Mesenchymal stem cell (in vitro differentiated cells and primary cell): ENCODE measurements around the gene CIB2.
A peak's percentile ranks its signal among the peaks of the same experiment; 100 is the strongest.

Source experiments
- DNase-seq: peaks from one replicate; pipeline ENCODE4 v3.0.0-alpha.2; 2013
- H2AFZ ChIP-seq: one replicate; pipeline ENCODE4 v1.6.1; 2013; ENCODE audit warnings: low read depth, mild to moderate bottlenecking, control low read depth, inconsistent platforms, low read length, moderate library complexity
- H2AK5ac ChIP-seq: 2 replicates; pipeline ENCODE4 v1.6.1; 2013; ENCODE audit warnings: low read length, moderate library complexity, mild to moderate bottlenecking, inconsistent platforms; ENCODE audit not compliant: severe bottlenecking
- H2BK120ac ChIP-seq: one replicate; pipeline ENCODE4 v1.6.1; 2013; ENCODE audit warnings: low read depth, mild to moderate bottlenecking, inconsistent platforms, low read length, moderate library complexity
- H2BK12ac ChIP-seq, 2 experiments: one replicate each; pipeline ENCODE4 v1.6.1; 2013; ENCODE audit warnings: inconsistent platforms in 2 of 2, low read length in 2 of 2, mild to moderate bottlenecking in 2 of 2, moderate library complexity in 2 of 2, control low read depth in 1 of 2
- H2BK15ac ChIP-seq: one replicate; pipeline ENCODE4 v1.6.1; 2013; ENCODE audit warnings: mild to moderate bottlenecking, low read depth, inconsistent platforms; ENCODE audit not compliant: poor library complexity, severe bottlenecking
- H2BK5ac ChIP-seq: 2 replicates; pipeline ENCODE4 v1.6.1; 2013; ENCODE audit warnings: low read depth, mild to moderate bottlenecking, low read length, control low read depth, inconsistent platforms; ENCODE audit not compliant: poor library complexity, severe bottlenecking
- H3K14ac ChIP-seq, 2 experiments: one replicate each; pipeline ENCODE4 v1.6.1; 2013; ENCODE audit warnings: inconsistent platforms in 2 of 2, low read length in 2 of 2, control low read depth in 1 of 2, mild to moderate bottlenecking in 1 of 2, moderate library complexity in 1 of 2
- H3K18ac ChIP-seq, 2 experiments: one replicate each; pipeline ENCODE4 v1.6.1; 2013; ENCODE audit warnings: inconsistent platforms in 2 of 2, low read length in 2 of 2, control low read depth in 1 of 2, low read depth in 1 of 2, mild to moderate bottlenecking in 1 of 2
- H3K23ac ChIP-seq, 2 experiments: one replicate each; pipeline ENCODE4 v1.6.1; 2013; ENCODE audit warnings: inconsistent platforms in 2 of 2, low read length in 2 of 2, mild to moderate bottlenecking in 2 of 2, moderate library complexity in 2 of 2, control low read depth in 1 of 2
- H3K27ac ChIP-seq: 2 replicates; pipeline ENCODE4 v1.5.1; 2013; ENCODE audit warnings: mild to moderate bottlenecking, moderate library complexity, low read length, control low read depth, inconsistent platforms; ENCODE audit not compliant: poor library complexity, severe bottlenecking
- H3K27me3 ChIP-seq, 2 experiments: 2 replicates each; pipeline versions ENCODE4 v1.6.1 to v1.7.0; 2013; ENCODE audit warnings: low read length in 2 of 2, mild to moderate bottlenecking in 2 of 2, moderate library complexity in 2 of 2, control low read depth in 1 of 2, inconsistent platforms in 1 of 2; ENCODE audit not compliant: control insufficient read depth in 1 of 2, insufficient read depth in 1 of 2
- H3K36me3 ChIP-seq, 2 experiments: 2 replicates each; pipeline versions ENCODE4 v1.6.1 to v1.7.0; 2013; ENCODE audit warnings: low read length in 2 of 2, control low read depth in 1 of 2, inconsistent platforms in 1 of 2, low read depth in 1 of 2, mild to moderate bottlenecking in 1 of 2; ENCODE audit not compliant: insufficient read depth in 2 of 2, control insufficient read depth in 1 of 2
- H3K4ac ChIP-seq, 2 experiments: one replicate each; pipeline ENCODE4 v1.6.1; 2013; ENCODE audit warnings: inconsistent platforms in 2 of 2, low read length in 2 of 2, mild to moderate bottlenecking in 2 of 2, moderate library complexity in 2 of 2, control low read depth in 1 of 2, low read depth in 1 of 2
- H3K4me1 ChIP-seq: 2 replicates; pipeline ENCODE4 v1.6.1; 2013; ENCODE audit warnings: low read depth, low read length, control low read depth; ENCODE audit not compliant: control insufficient read depth, insufficient read depth
- H3K4me2 ChIP-seq: 2 replicates; pipeline ENCODE4 v1.6.1; 2013; ENCODE audit warnings: low read length, mild to moderate bottlenecking, inconsistent platforms; ENCODE audit not compliant: poor library complexity, severe bottlenecking
- H3K4me3 ChIP-seq, 2 experiments: 2 replicates each; pipeline versions ENCODE4 v1.5.1 to v1.7.0; 2013; ENCODE audit warnings: low read length in 2 of 2, mild to moderate bottlenecking in 2 of 2, control low read depth in 1 of 2, low read depth in 1 of 2; ENCODE audit not compliant: insufficient read depth in 1 of 2
- H3K79me1 ChIP-seq: replicated peaks from 2 replicates; pipeline ENCODE4 v1.6.1; 2013; ENCODE audit warnings: mild to moderate bottlenecking, control low read depth, low read length, inconsistent platforms; ENCODE audit not compliant: poor library complexity, severe bottlenecking
- H3K9ac ChIP-seq: 2 replicates; pipeline ENCODE4 v1.7.0; 2013; ENCODE audit warnings: mild to moderate bottlenecking, low read length, moderate library complexity
- H3K9me3 ChIP-seq: 2 replicates; pipeline ENCODE4 v1.7.0; 2013; ENCODE audit warnings: mild to moderate bottlenecking, low read length; ENCODE audit not compliant: control insufficient read depth
- H4K8ac ChIP-seq: one replicate; pipeline ENCODE4 v1.6.1; 2013; ENCODE audit warnings: inconsistent platforms, mild to moderate bottlenecking, low read length, moderate library complexity
- H4K91ac ChIP-seq: one replicate; pipeline ENCODE4 v1.6.1; 2013; ENCODE audit warnings: mild to moderate bottlenecking, low read length, inconsistent platforms
- WGBS: methylation state at CpG from one replicate; pipeline ENCODE4 v1.1.7; 2013; ENCODE audit warnings: mixed read lengths; 5-methylcytosine and 5-hydroxymethylcytosine counted together

CIB2 gene

GRCh38 chr15:78177447-78177873, 46.2 kb upstream of the CIB2 start:
- Histone ChIP-seq H3K36me3 (peaks cover 4 to 15% of the 10 kb centered on the region in 2 experiments), H3K27ac (no peak overlapping the region), H2BK5ac (no peak overlapping the region), H2BK12ac (no peak overlapping the region), H4K91ac (no peak overlapping the region), H2AFZ (no peak overlapping the region), H3K4me2 (no peak overlapping the region), H3K79me1 (no peaks in the 10 kb centered on the region), H2BK15ac (no peak overlapping the region), H3K4me3 (no peak overlapping the region), H4K8ac (no peak overlapping the region), H3K9ac (no peak overlapping the region), H3K4me1 (peaks cover 3% of the 10 kb centered on the region), H3K14ac (no peak overlapping the region), H3K27me3 (peaks cover 0 to 23% of the 10 kb centered on the region in 2 experiments), H3K23ac (no peak overlapping the region), H2BK120ac (no peak overlapping the region), H2AK5ac (no peak overlapping the region), H3K9me3 (no peaks in the 10 kb centered on the region), H3K4ac (no peak overlapping the region), H3K18ac (no peak overlapping the region)
- 17% methylated on average over 11 of the region's 12 CpGs for whole genome bisulfite sequencing
- DNase-seq: peak; percentile 35

- Histone ChIP-seq H4K91ac (no peak overlapping the region), H2AK5ac (no peak overlapping the region), H3K79me1 (no peaks in the 10 kb centered on the region), H3K4me3 (no peak overlapping the region), H2BK12ac (no peak overlapping the region), H3K27me3 (peaks cover 0 to 18% of the 10 kb centered on the region in 2 experiments), H3K27ac (no peak overlapping the region), H3K36me3 (peaks cover 26 to 29% of the 10 kb centered on the region in 2 experiments), H2BK120ac (no peak overlapping the region), H2AFZ (no peak overlapping the region), H3K4me1 (peaks cover 3% of the 10 kb centered on the region), H3K4me2 (no peak overlapping the region), H2BK5ac (no peak overlapping the region), H3K14ac (no peak overlapping the region), H3K18ac (no peak overlapping the region), H3K4ac (no peak overlapping the region), H4K8ac (no peak overlapping the region), H2BK15ac (no peak overlapping the region), H3K9me3 (peaks cover 4% of the 10 kb centered on the region), H3K23ac (no peak overlapping the region), H3K9ac (no peak overlapping the region)
- DNase-seq: no peak
- 63% methylated on average over 1 of the region's 2 CpGs for WGBS
These were observed 44.1 kb upstream of the CIB2 start for GRCh38 chr15:78175330-78175729.

- Histone ChIP-seq H2AK5ac (no peak overlapping the region), H4K8ac (no peak overlapping the region), H3K9me3 (peaks cover 4% of the 10 kb centered on the region), H2BK15ac (no peak overlapping the region), H3K14ac (no peak overlapping the region), H2BK120ac (no peak overlapping the region), H3K23ac (no peak overlapping the region), H2BK12ac (no peak overlapping the region), H3K9ac (no peak overlapping the region), H4K91ac (no peak overlapping the region), H3K4ac (no peak overlapping the region), H3K4me2 (no peak overlapping the region), H3K79me1 (no peaks in the 10 kb centered on the region), H3K36me3 (peaks cover 32 to 35% of the 10 kb centered on the region in 2 experiments), H3K27ac (no peak overlapping the region), H3K27me3 (peaks cover 0 to 13% of the 10 kb centered on the region in 2 experiments), H2AFZ (no peak overlapping the region), H3K18ac (no peak overlapping the region), H2BK5ac (no peak overlapping the region), H3K4me3 (no peak overlapping the region), H3K4me1 (peaks cover 3% of the 10 kb centered on the region)
- DNase-seq: no peak
- 91% methylated on average over 9 of the region's 9 CpGs for WGBS
These were observed 43.2 kb upstream of the CIB2 start for GRCh38 chr15:78174401-78174800.

- Histone ChIP-seq H3K27ac (no peak overlapping the region), H3K18ac (no peak overlapping the region), H2BK12ac (no peak overlapping the region), H2BK15ac (no peak overlapping the region), H3K4me2 (no peak overlapping the region), H3K14ac (no peak overlapping the region), H3K4me1 (no peaks in the 10 kb centered on the region), H3K9me3 (peaks cover 4% of the 10 kb centered on the region), H3K79me1 (no peaks in the 10 kb centered on the region), H2AK5ac (no peak overlapping the region), H3K23ac (no peak overlapping the region), H4K91ac (no peak overlapping the region), H4K8ac (no peak overlapping the region), H3K4me3 (no peak overlapping the region), H2AFZ (no peak overlapping the region), H3K9ac (no peak overlapping the region), H2BK120ac (no peak overlapping the region), H2BK5ac (no peak overlapping the region), H3K27me3 (no peaks in the 10 kb centered on the region), H3K36me3 (peaks cover 32 to 59% of the 10 kb centered on the region in 2 experiments), H3K4ac (no peak overlapping the region)
- over 99% methylated on average over 7 of the region's 9 CpGs for WGBS
- DNase-seq: no peak
These were observed 40.7 kb upstream of the CIB2 start for GRCh38 chr15:78171864-78172472.
